Endometrium (tissue), 2 donors: ENCODE results near the gene CHRD.

Experiments
- FAIRE-seq: peaks from 2 replicates; lab custom pipeline; 2012; peaks lifted over from hg19 to GRCh38; lab: Jason Lieb, UNC
- donor health status: control.
- donor health status: control.

The CHRD gene

DNA sequence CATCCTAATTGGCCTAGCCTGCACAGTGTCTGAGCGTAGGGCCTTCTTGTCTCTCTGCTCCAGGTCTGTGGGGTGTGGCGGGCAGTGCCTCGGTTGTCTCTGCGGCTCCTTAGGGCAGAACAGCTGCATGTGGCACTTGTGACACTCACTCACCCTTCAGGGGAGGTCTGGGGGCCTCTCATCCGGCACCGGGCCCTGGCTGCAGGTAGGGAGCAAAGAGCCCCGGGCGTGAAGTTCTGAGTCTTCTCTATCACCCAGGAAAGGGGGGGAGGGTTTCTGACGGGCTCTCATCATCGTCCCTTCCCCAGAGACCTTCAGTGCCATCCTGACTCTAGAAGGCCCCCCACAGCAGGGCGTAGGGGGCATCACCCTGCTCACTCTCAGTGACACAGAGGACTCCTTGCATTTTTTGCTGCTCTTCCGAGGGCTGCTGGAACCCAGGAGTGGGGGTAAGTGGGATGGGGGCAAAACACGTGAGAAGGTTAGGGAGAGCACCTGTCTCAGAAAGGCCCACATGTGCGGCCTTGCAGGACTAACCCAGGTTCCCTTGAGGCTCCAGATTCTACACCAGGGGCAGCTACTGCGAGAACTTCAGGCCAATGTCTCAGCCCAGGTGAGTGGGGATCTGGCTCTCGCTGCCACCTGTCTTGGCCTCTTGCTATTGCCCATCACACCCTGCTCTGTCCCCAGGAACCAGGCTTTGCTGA lies 2.6 kb downstream of the CHRD start:
- FAIRE-seq, result no peak

GRCh38 chr3:184383033-184383740 lies 3.3 kb downstream of the CHRD start:
- FAIRE-seq, result no peak

DNA sequence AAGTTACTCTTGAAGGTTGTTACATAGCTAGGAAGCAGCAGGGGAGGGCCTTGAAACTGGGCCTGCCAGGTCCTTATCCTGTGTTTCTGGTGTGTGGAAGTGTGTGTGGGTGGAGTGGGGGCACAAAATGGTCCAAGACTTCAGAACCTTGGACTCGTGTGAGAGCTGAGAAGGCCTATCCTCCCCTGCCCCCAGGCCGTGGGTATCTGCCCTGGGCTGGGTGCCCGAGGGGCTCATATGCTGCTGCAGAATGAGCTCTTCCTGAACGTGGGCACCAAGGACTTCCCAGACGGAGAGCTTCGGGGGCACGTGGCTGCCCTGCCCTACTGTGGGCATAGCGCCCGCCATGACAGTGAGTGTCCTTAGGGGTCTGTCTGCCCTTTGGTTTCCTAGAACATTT lies 4.5 kb downstream of the CHRD start:
- no peak for FAIRE-seq

GRCh38 chr3:184384856-184385422 lies 5.1 kb downstream of the CHRD start:
- no peak for FAIRE-seq

DNA sequence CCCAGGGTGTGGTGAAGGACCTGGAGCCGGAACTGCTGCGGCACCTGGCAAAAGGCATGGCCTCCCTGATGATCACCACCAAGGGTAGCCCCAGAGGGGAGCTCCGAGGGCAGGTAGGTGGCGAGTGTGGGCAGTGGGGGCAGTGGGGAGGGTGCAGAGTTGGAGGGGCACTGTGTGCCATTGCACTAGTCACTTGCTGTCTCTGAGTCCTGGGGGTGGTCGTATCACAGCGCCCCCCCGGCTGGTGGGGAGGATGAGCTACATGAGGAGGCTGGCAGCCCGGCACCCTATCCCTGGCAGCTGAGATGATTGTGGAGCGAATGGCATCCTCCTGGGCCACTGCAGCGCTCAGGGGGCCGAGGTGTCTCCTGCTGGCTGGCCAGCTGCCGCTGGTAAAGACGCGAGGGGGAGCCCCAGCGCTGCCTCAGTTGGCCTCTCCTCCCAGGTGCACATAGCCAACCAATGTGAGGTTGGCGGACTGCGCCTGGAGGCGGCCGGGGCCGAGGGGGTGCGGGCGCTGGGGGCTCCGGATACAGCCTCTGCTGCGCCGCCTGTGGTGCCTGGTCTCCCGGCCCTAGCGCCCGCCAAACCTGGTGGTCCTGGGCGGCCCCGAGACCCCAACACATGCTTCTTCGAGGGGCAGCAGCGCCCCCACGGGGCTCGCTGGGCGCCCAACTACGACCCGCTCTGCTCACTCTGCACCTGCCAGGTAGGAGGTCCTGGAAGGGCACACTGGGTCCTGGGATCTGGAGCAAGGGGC lies 6.4 kb downstream of the CHRD start:
- FAIRE-seq, result no peak

- FAIRE-seq, result no peak
Measured at GRCh38 chr3:184387174-184387714, 7.4 kb downstream of the CHRD start.

DNA sequence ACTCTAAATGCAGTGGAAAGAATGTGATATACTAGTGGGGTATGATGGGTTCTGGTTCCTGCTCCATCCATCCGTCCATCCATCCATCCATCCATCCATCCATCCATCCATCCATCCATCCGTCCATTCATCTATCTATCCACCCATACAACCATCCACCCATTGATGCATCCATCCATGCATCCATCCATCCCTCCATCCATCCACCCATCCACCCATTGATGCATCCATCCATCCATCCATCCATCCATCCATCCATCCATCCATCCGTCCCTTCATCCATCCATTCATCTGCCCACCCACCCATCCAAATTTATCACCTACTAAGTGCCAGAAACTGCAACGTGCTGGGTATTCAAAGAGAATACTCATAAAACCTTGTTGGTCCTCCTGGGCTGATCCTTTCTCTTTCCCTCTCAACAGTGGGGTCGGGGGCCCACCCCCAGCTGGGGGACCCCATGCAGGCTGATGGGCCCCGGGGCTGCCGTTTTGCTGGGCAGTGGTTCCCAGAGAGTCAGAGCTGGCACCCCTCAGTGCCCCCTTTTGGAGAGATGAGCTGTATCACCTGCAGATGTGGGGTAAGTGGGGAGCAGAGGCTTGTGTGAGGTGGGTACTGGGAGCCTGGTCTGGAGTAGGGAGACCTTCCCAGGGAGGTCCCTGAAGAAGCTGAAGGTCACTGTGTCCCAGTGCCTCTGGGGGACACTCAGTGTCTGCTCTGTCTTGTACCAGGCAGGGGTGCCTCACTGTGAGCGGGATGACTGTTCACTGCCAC lies 8.5 kb downstream of the CHRD start:
- no peak for FAIRE-seq

DNA sequence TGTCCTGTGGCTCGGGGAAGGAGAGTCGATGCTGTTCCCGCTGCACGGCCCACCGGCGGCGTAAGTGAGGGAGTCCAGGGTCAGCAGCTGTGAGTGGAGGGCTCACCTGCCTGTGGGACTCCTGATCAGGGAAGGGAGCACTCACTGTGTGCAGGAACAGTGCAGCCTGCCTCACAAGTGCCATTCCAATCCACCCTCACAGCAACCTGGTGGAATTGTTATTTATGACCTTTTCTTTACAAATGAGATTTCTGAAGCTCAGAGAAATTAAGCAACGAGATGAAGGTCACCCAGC lies 9.0 kb downstream of the CHRD start:
- FAIRE-seq, result no peak

- no peak for FAIRE-seq
Measured at GRCh38 chr3:184389384-184389783, 9.5 kb downstream of the CHRD start.

- no peak for FAIRE-seq
Measured at GRCh38 chr3:184389935-184390528, 10.2 kb downstream of the CHRD start.

GRCh38 chr3:184391266-184391665 lies 11.4 kb downstream of the CHRD start:
- no peak for FAIRE-seq

DNA sequence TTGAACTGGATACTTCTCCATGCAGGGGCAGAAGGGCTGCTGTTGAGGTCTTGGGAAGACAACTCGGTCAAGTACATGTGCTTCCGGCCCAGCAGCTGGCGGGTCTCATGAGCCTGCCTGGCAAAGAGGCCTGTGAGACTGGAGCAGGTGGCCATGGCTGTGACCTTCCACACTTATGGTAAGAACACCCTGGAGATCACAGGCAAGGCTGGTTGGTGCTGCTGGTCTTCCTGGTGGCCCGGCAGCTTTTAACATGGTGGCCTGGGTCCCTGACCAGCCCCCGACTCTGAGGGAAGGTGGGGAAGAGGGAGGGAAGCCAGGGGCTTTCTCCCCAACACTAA lies 15.4 kb downstream of the CHRD start:
- FAIRE-seq, result no peak

GRCh38 chr3:184399410-184399809 lies 19.6 kb downstream of the CHRD start:
- FAIRE-seq, result no peak

GRCh38 chr3:184405075-184406030 lies 25.5 kb downstream of the CHRD start:
- FAIRE-seq, result no peak

GRCh38 chr3:184409331-184409926 lies 29.6 kb downstream of the CHRD start:
- no peak for FAIRE-seq

DNA sequence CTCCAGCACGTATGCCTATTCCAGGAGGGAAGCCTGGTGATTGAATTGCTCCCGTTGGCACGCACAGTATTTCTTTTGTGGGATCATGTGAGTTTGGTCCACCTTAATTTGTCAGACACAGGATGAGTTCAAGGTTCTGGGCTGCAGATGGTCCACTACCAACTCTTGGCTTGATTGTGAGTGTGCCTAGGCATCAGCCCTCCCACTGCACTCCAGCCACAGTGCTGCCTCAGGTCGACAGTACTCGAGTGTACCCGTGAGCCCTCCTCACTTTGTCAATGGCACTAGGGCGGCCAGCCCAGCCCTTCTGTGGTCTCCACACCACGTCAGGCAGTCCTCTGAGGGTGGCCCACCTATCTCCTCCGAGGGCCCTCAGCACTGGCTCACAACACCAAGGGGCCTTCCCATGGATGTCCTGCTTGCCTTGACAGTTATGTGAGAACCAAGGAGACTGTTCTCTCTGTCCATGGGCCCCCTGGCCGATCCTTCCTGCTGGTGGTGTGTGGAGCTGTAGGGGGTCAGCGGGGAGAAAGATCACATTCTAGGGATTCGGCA lies 30.2 kb downstream of the CHRD start:
- no peak for FAIRE-seq

- FAIRE-seq, result no peak
Measured at GRCh38 chr3:184414418-184415202, 34.8 kb downstream of the CHRD start.

DNA sequence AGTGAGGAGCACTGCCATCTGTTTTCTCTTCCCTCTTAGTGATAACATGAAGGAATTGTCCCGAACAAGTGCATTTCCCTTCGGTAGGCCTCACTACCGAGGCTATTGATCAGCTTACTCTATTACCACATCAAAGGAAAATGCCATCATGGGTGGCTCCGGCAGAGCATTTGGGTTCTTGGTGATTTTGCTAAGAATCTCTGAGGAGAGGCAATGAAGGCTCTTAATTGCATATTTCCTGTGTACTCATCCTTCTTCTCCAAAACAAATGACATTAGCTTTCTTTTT lies 35.3 kb downstream of the CHRD start:
- no peak for FAIRE-seq

DNA sequence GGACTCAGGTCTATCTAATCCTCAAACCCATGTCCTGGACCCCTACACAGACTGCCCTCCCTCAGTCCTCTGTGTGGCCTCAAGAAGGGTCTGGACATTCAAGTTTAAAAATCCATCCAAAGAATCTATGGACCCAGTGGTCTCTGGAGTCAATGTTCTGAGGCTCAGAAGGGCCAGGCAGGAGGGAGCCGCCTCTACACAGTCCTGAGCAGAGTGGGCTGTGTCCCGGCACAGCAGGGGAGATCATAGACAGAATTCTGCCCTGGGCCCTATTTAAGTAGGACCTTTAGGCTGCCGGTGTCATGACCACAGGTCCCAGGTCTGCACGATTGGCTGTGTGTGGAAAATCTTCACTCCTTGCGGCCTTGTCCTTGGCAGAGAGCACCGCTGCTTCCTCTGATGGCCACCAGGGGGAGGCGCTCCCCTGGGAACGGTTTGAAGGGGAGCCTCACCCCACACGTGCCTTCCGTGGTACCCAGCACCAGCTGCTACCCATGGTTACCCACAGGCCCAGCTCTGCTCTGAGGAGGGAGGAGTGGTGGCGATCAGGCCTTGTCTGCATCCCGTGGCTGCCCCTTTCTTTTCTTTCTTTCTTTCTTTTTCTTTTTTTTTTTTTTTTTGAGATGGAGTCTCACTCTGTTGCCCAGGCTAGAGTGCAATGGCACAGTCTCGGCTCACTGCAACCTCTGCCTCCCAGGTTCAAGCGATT lies 37.9 kb downstream of the CHRD start:
- no peak for FAIRE-seq
